Left lobe of liver (tissue), 2 donors: ENCODE data around the gene LHPP. TPM values are rescaled to one million over a fixed set of nuclear protein-coding genes. Genes with fewer than 3 reads are reported as not detected.

Experiments
- ATAC-seq: fragments of 200-7000 bp; cut with Tn5 transposase; one replicate; pipeline ENCODE4 v1.9.1; 2020; ENCODE audit warnings: mild to moderate bottlenecking, moderate library complexity
- DNase-seq: peaks from one replicate; pipeline ENCODE4 v3.0.0-alpha.2; 2020; ENCODE audit warnings: low spot score
- total RNA-seq: library from RNA; stranded (reverse); gene quantifications from one replicate; pipeline ENCODE4 v1.2.1, GENCODE V29; 2021
- donor health status: DM: no; HTN: no; CAD: no; lungs with moderate emphysema.
- donor health status: DM: no; HTN: yes; CAD: no.

Gene LHPP
- total RNA-seq, 1 donor from 2014 or later: 52.0 TPM

GRCh38 chr10:124618470-124619073 is 156.9 kb downstream of the LHPP start:
- no peak for DNase-seq
- ATAC-seq: no peak

- no peak for DNase-seq
- no peak for ATAC-seq
These were observed 157.6 kb downstream of the LHPP start for GRCh38 chr10:124619195-124619594.

- ATAC-seq (no peak), DNase-seq (no peak)
These were observed 158.3 kb downstream of the LHPP start for GRCh38 chr10:124619802-124620490.

GRCh38 chr10:124621637-124622036 is 160.0 kb downstream of the LHPP start:
- no peak for DNase-seq
- ATAC-seq: no peak

GRCh38 chr10:124622158-124622557 is 160.5 kb downstream of the LHPP start:
- ATAC-seq: no peak

GRCh38 chr10:124622866-124623536 is 161.4 kb downstream of the LHPP start:
- no peak for ATAC-seq
- DNase-seq: no peak

More at GRCh38 chr10:124622158-124622557, 160.5 kb downstream of the LHPP start:
- DNase-seq: no peak

GRCh38 chr10:124624006-124624405 is 162.4 kb downstream of the LHPP start:
- no peak for ATAC-seq
- DNase-seq: no peak

- DNase-seq (no peak), ATAC-seq (no peak)
These were observed 162.8 kb downstream of the LHPP start for GRCh38 chr10:124624466-124624865.

- ATAC-seq: no peak
These were observed 163.3 kb downstream of the LHPP start for GRCh38 chr10:124624895-124625294.

GRCh38 chr10:124625831-124626238 is 164.2 kb downstream of the LHPP start:
- no peak for DNase-seq
- no peak for ATAC-seq

More at GRCh38 chr10:124624895-124625294, 163.3 kb downstream of the LHPP start:
- DNase-seq: no peak

- ATAC-seq: peak; percentile 8
- DNase-seq: no peak
These were observed 165.2 kb downstream of the LHPP start for GRCh38 chr10:124626759-124627380.

- ATAC-seq (no peak), DNase-seq (no peak)
These were observed 166.4 kb downstream of the LHPP start for GRCh38 chr10:124627866-124628675.

- no peak for ATAC-seq
These were observed 167.0 kb downstream of the LHPP start for GRCh38 chr10:124628676-124629021.

GRCh38 chr10:124629415-124629814 is 167.8 kb downstream of the LHPP start:
- ATAC-seq (no peak), DNase-seq (no peak)

More at GRCh38 chr10:124628676-124629021, 167.0 kb downstream of the LHPP start:
- DNase-seq: no peak

- ATAC-seq: no peak
- DNase-seq: no peak
These were observed 168.2 kb downstream of the LHPP start for GRCh38 chr10:124629842-124630241.

- DNase-seq (no peak), ATAC-seq (no peak)
These were observed 168.9 kb downstream of the LHPP start for GRCh38 chr10:124630551-124630950.

GRCh38 chr10:124632064-124632531 is 170.5 kb downstream of the LHPP start:
- DNase-seq (peak; percentile 95), ATAC-seq (peak; percentile 90)

- DNase-seq (no peak), ATAC-seq (peak; percentile 36)
These were observed 170.9 kb downstream of the LHPP start for GRCh38 chr10:124632566-124632965.

GRCh38 chr10:124636271-124636995 is 174.8 kb downstream of the LHPP start:
- DNase-seq (no peak), ATAC-seq (no peak)
